Measurements from ENCODE around the gene B9D1. TPM values are rescaled to one million over a fixed set of nuclear protein-coding genes. Genes with fewer than 3 reads are reported as not detected.

The B9D1 gene
- total and polyA plus RNA-seq, 2 of the 13 experiments (the other 11 are each of a cell fraction or from before 2014, with no cell fraction given) = 27.7 to 31.1 TPM

- TF ChIP-seq SMARCE1 (IDR thresholded peaks at IDR 0.05; ENCODE audit: borderline replicate concordance) = no peak
- 0 out of 2 replicates have a peak, but pooled peaks have one; percentile 68 for TF ChIP-seq ZNF564 (CRISPR knock-in tag; IDR thresholded peaks at IDR 0.05)
- no peak for TF ChIP-seq ZBTB39 (CRISPR knock-in tag; IDR thresholded peaks at IDR 0.05)
- TF ChIP-seq ZSCAN31 (CRISPR knock-in tag; IDR thresholded peaks at IDR 0.05; ENCODE audit: low read depth) = no peak
- TF ChIP-seq YEATS4 (CRISPR knock-in tag; IDR thresholded peaks at IDR 0.05; ENCODE audit: borderline replicate concordance) = peak; percentile 89
- peak; percentile 90 for TF ChIP-seq CHD2 (IDR thresholded peaks at IDR 0.05; ENCODE audit: low read depth, low read length)
- TF ChIP-seq ZBTB33 (CRISPR knock-in tag; IDR thresholded peaks at IDR 0.05) = no peak
- TF ChIP-seq SALL1 (CRISPR knock-in tag; IDR thresholded peaks at IDR 0.05) = peak; percentile 58; the same call in 1 of the 2 replicates
- TF ChIP-seq HMGA1 (CRISPR knock-in tag; conservative IDR thresholded peaks at IDR 0.05) = no peak
- no peak for TF ChIP-seq NFIC (IDR thresholded peaks at IDR 0.05; ENCODE audit: low read length)
- TF ChIP-seq CERS6 (CRISPR knock-in tag; IDR thresholded peaks at IDR 0.05) = no peak
- TF ChIP-seq HNRNPLL (IDR thresholded peaks at IDR 0.05; ENCODE audit: low read depth, low read length, poor library complexity, severe bottlenecking) = peak; percentile 92
- peak; percentile 85 for TF ChIP-seq SAP130 (CRISPR knock-in tag; IDR thresholded peaks at IDR 0.05; ENCODE audit: low read depth)
- no peak for TF ChIP-seq ZFP82 (CRISPR knock-in tag; IDR thresholded peaks at IDR 0.05; ENCODE audit: borderline replicate concordance)
- no peak for TF ChIP-seq ZSCAN22 (CRISPR knock-in tag; IDR thresholded peaks at IDR 0.05)
- peak; percentile 64; the same call in 1 of the 2 replicates for TF ChIP-seq MTERF4 (CRISPR knock-in tag; IDR thresholded peaks at IDR 0.05)
- no peak for TF ChIP-seq ZNF546 (CRISPR knock-in tag; conservative IDR thresholded peaks at IDR 0.05)
- peak; percentile 28; the same call in 1 of the 2 replicates for TF ChIP-seq SMYD3 (CRISPR knock-in tag; IDR thresholded peaks at IDR 0.05)
- TF ChIP-seq ZNF768 (CRISPR knock-in tag; IDR thresholded peaks at IDR 0.05) = no peak
- no peak for TF ChIP-seq ZNF24 (IDR thresholded peaks at IDR 0.05)
- no peak for TF ChIP-seq PBX2 (CRISPR knock-in tag; IDR thresholded peaks at IDR 0.05)
- no peak for TF ChIP-seq ZNF484 (CRISPR knock-in tag; IDR thresholded peaks at IDR 0.05; ENCODE audit: borderline replicate concordance, low read depth)
These were observed 15.3 kb upstream of the B9D1 start (continued) for GRCh38 chr17:19377602-19378415.
